ACC112 (cell line): Measurements from ENCODE around the gene CCNYL1.

Source experiments
- H2AFZ ChIP-seq: fragments of 200-600 bp; sonication (generic); one replicate; pipeline ENCODE4 v1.6.0; 2017; ENCODE audit warnings: antibody characterized with exemption, low read length; ENCODE audit not compliant: unreplicated experiment
- H3K27ac ChIP-seq: fragments of 200-600 bp; sonication (generic); 2 replicates; pipeline ENCODE4 v1.5.1; 2014; ENCODE audit warnings: low read depth, mild to moderate bottlenecking, antibody characterized with exemption, low read length, moderate library complexity
- H3K27me3 ChIP-seq: fragments of 200-600 bp; sonication (generic); 2 replicates; pipeline ENCODE4 v1.6.1; 2014; ENCODE audit warnings: mild to moderate bottlenecking, antibody characterized with exemption, low read length, moderate library complexity, mixed read lengths; ENCODE audit not compliant: insufficient read depth
- H3K36me3 ChIP-seq: fragments of 200-600 bp; sonication (generic); 2 replicates; pipeline ENCODE4 v1.6.1; 2016; ENCODE audit warnings: mild to moderate bottlenecking, antibody characterized with exemption, low read length, moderate library complexity, mixed read lengths; ENCODE audit not compliant: insufficient read depth
- H3K4me1 ChIP-seq: fragments of 200-600 bp; sonication (generic); one replicate; pipeline ENCODE4 v1.6.1; 2016; ENCODE audit warnings: low read length, mixed read lengths; ENCODE audit not compliant: insufficient read depth, unreplicated experiment, control insufficient read depth
- H3K4me3 ChIP-seq: fragments of 200-600 bp; sonication (generic); 2 replicates; pipeline ENCODE4 v1.5.1; 2014; ENCODE audit warnings: mild to moderate bottlenecking, low read depth, low read length
- H3K79me2 ChIP-seq: fragments of 200-600 bp; sonication (generic); one replicate; pipeline ENCODE4 v1.6.0; 2016; ENCODE audit warnings: low read length; ENCODE audit not compliant: control insufficient read depth, unreplicated experiment, insufficient read depth

Gene CCNYL1

GRCh38 chr2:207791579-207792243, 80.3 kb downstream of the CCNYL1 start:
- Histone ChIP-seq H3K36me3 (no peaks in the 10 kb centered on the region), H3K4me3 (no peak overlapping the region), H3K27ac (no peak overlapping the region), H3K27me3 (no peaks in the 10 kb centered on the region), H2AFZ (no peak overlapping the region), H3K4me1 (peaks cover 6% of the 10 kb centered on the region), H3K79me2 (no peaks in the 10 kb centered on the region)

DNA sequence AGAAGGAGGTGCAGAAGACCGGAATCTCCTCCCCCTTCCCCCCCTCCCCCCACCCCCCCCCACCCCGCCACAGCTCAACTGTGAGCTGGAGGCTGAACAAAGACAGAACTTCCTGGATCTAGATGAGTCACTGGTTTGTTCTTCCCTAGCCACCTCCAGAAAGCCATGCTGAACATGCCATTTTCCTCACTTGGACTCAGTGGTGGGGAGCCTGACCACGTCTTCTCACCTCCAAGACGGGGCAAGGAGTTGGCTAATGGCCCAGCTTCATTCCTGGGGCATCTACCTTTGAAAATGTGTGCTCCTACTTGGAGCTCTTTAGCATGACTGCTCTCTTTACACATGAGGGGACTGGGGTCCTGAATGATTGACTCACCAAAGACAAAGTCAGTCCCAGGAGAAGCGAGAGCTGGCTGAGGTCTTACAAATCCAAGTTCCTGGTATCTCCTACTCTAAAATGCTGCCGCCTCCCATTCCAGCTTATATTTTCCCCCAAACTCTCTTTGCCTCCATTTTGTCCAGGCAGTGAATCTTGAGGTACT, 80.9 kb downstream of the CCNYL1 start:
- H3K36me3 ChIP-seq, result no peaks in the 10 kb centered on the region
- no peaks in the 10 kb centered on the region for H3K79me2 ChIP-seq
- peak overlapping the region; percentile 94 for H2AFZ ChIP-seq
- peaks cover 6% of the 10 kb centered on the region for H3K4me1 ChIP-seq
- H3K27ac ChIP-seq, result peak overlapping the region; percentile 30
- H3K27me3 ChIP-seq, result no peaks in the 10 kb centered on the region
- no peak overlapping the region; the same call in 1 of the 2 replicates for H3K4me3 ChIP-seq

GRCh38 chr2:207796585-207797350, 85.3 kb downstream of the CCNYL1 start:
- Histone ChIP-seq H2AFZ (no peak overlapping the region), H3K27me3 (no peaks in the 10 kb centered on the region), H3K36me3 (no peaks in the 10 kb centered on the region), H3K27ac (no peak overlapping the region), H3K4me1 (peaks cover 6% of the 10 kb centered on the region), H3K79me2 (no peaks in the 10 kb centered on the region), H3K4me3 (no peak overlapping the region)

DNA sequence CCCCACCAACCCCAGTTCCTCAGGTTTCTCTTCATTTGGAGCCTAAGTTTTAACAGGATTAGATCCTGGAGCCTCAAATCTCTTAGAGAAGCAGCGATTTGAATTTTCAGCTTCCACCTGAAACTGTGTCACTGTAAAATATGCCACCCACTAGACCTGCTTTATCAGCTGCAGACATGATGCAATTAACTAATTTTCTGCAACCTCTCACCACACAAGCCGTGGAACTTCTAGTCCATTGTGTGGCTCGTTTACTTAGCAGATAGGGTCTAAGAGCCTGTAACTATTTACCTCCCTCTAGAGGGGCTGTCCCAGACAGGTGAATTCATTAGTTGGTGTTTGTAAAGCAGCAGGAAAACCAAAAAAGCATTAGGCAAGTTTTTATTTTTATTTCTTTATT, 89.8 kb downstream of the CCNYL1 start:
- H2AFZ ChIP-seq, result no peak overlapping the region
- no peak overlapping the region for H3K4me3 ChIP-seq
- H3K27ac ChIP-seq, result no peak overlapping the region

DNA sequence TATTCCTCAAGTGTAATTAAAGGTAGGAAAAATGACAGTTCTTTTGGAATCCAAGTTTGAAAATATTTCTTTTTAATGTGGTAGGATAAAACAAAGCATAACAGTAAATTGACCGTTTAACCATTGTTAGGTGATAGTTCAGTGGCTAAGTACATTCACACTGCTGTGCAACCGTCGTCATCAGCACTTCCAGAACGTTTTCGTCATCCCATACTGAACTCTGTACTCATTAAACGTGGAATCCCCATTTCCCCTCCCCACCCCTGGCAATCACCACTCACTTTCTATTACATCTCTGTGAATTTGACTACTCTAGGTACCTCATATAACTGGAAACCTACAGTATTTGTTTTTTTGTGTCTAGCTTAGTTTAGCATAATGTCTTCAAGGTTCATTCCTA, 91.2 kb downstream of the CCNYL1 start:
- H3K27me3 ChIP-seq, result no peaks in the 10 kb centered on the region
- no peak overlapping the region for H2AFZ ChIP-seq
- H3K27ac ChIP-seq, result no peak overlapping the region
- H3K79me2 ChIP-seq, result no peaks in the 10 kb centered on the region
- no peaks in the 10 kb centered on the region for H3K36me3 ChIP-seq
- H3K4me3 ChIP-seq, result no peak overlapping the region
- H3K4me1 ChIP-seq, result peaks cover 6% of the 10 kb centered on the region

More for the DNA sequence above, 89.8 kb downstream of the CCNYL1 start:
- Histone ChIP-seq H3K79me2 (no peaks in the 10 kb centered on the region), H3K27me3 (no peaks in the 10 kb centered on the region), H3K36me3 (no peaks in the 10 kb centered on the region), H3K4me1 (peaks cover 6% of the 10 kb centered on the region)
